ENCODE measurements around the gene KLK3.

The KLK3 gene

GRCh38 chr19:50908336-50908735 is 53.6 kb downstream of the KLK3 start:
- DNase-seq: no peak

DNA sequence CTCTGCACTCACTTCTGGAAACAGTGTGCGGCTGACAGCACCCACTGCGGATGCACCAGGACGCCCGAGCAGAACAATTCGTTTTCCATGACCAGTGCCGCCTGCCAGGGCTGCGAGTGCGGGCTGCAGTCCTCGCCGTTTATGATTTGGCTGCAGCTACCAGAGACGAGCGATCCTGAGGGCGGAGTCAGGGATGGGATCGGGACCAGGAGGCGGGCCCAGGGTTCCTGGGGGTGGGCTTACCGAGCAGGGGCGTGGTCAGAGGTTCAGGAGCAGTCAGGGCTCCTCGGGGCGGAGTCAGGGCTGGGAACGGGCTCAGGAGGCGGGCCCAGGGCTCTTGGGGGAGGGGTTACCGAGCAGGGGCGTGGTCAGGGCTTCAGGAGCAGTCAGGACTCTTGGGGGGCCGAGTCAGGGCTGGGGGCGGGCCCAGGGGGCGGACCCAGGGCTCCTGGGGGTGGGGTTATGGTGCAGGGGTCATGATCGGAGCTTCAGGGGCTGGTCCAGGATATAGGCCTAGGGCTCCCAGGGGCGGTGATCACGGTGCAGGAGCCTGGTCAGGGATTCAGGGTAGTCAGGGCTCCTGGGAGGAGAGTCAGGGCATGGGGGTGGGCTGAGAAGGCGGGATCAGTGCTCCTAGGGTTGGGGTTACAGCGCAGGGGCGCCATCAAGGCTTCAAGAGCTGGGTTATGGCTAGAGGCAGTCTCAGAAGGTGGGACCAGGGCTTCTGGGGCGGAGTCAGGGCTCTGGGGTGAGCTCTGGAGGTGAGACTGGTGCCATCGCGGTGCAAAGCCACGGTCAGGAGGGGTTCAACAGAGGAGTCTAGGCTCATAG is 54.7 kb downstream of the KLK3 start:
- DNase-seq: peak; percentile 62

Data from DMS153 (cell line).